ENCODE measurements around the gene USP1.

Gene USP1

GRCh38 chr1:62424411-62424810, 12.4 kb upstream of the USP1 start:
- no peaks in the 10 kb centered on the region for H4K20me1 ChIP-seq (ENCODE audit: low read depth, low read length)
- no peaks in the 10 kb centered on the region for H3K9me2 ChIP-seq (replicated peaks; ENCODE audit: insufficient read depth, low read length)
- no peak for TF ChIP-seq CTCF (IDR thresholded peaks at IDR 0.05; ENCODE audit: insufficient read depth, low read length, poor library complexity, severe bottlenecking)
- TF ChIP-seq EZH2phosphoT487 (conservative IDR thresholded peaks at IDR 0.05; ENCODE audit: low read length), result no peak
- H3K27me3 ChIP-seq (ENCODE audit: low read length), result no peaks in the 10 kb centered on the region
- no peak overlapping the region for H3K27ac ChIP-seq (ENCODE audit: low read depth, low read length)
- H3K36me3 ChIP-seq (ENCODE audit: low read length), result no peaks in the 10 kb centered on the region
- H3F3A ChIP-seq (ENCODE audit: insufficient read depth), result no peaks in the 10 kb centered on the region
- no peak overlapping the region for H3K4me2 ChIP-seq (ENCODE audit: low read depth, low read length, poor library complexity, severe bottlenecking)
- H3K79me2 ChIP-seq (ENCODE audit: insufficient read depth, low read length), result no peaks in the 10 kb centered on the region
- H2AFZ ChIP-seq (ENCODE audit: low read depth, low read length, severe bottlenecking), result no peak overlapping the region
- no peak overlapping the region for H3K4me3 ChIP-seq (ENCODE audit: insufficient read depth, low read length, poor library complexity, severe bottlenecking)
- H3K9me3 ChIP-seq (ENCODE audit: insufficient read depth, low read length), result no peaks in the 10 kb centered on the region
- no peak overlapping the region for H3K9ac ChIP-seq (ENCODE audit: low read length)

- no peaks in the 10 kb centered on the region for H3K27me3 ChIP-seq (ENCODE audit: low read length)
- H4K20me1 ChIP-seq (ENCODE audit: low read depth, low read length), result no peaks in the 10 kb centered on the region
- no peaks in the 10 kb centered on the region for H3K9me3 ChIP-seq (ENCODE audit: insufficient read depth, low read length)
- H3K9ac ChIP-seq (ENCODE audit: low read length), result no peak overlapping the region
- no peak overlapping the region for H3K4me3 ChIP-seq (ENCODE audit: insufficient read depth, low read length, poor library complexity, severe bottlenecking)
- H3K79me2 ChIP-seq (ENCODE audit: insufficient read depth, low read length), result no peaks in the 10 kb centered on the region
- H3K36me3 ChIP-seq (ENCODE audit: low read length), result no peaks in the 10 kb centered on the region
- no peak overlapping the region for H2AFZ ChIP-seq (ENCODE audit: low read depth, low read length, severe bottlenecking)
- no peaks in the 10 kb centered on the region for H3F3A ChIP-seq (ENCODE audit: insufficient read depth)
- H3K9me2 ChIP-seq (replicated peaks; ENCODE audit: insufficient read depth, low read length), result no peaks in the 10 kb centered on the region
- TF ChIP-seq CTCF (IDR thresholded peaks at IDR 0.05; ENCODE audit: insufficient read depth, low read length, poor library complexity, severe bottlenecking), result no peak
- TF ChIP-seq EZH2phosphoT487 (conservative IDR thresholded peaks at IDR 0.05; ENCODE audit: low read length), result no peak
- H3K4me2 ChIP-seq (ENCODE audit: low read depth, low read length, poor library complexity, severe bottlenecking), result no peak overlapping the region
- no peak overlapping the region for H3K27ac ChIP-seq (ENCODE audit: low read depth, low read length)
Observed at GRCh38 chr1:62425041-62425440, 11.8 kb upstream of the USP1 start.

GRCh38 chr1:62426237-62426636, 10.6 kb upstream of the USP1 start:
- H3F3A ChIP-seq (ENCODE audit: insufficient read depth), result no peaks in the 10 kb centered on the region
- no peaks in the 10 kb centered on the region for H3K27me3 ChIP-seq (ENCODE audit: low read length)
- no peak overlapping the region for H2AFZ ChIP-seq (ENCODE audit: low read depth, low read length, severe bottlenecking)
- H3K36me3 ChIP-seq (ENCODE audit: low read length), result no peaks in the 10 kb centered on the region
- H3K9me2 ChIP-seq (replicated peaks; ENCODE audit: insufficient read depth, low read length), result no peaks in the 10 kb centered on the region
- H3K4me2 ChIP-seq (ENCODE audit: low read depth, low read length, poor library complexity, severe bottlenecking), result no peak overlapping the region
- H3K9me3 ChIP-seq (ENCODE audit: insufficient read depth, low read length), result no peaks in the 10 kb centered on the region
- H4K20me1 ChIP-seq (ENCODE audit: low read depth, low read length), result no peaks in the 10 kb centered on the region
- TF ChIP-seq CTCF (IDR thresholded peaks at IDR 0.05; ENCODE audit: insufficient read depth, low read length, poor library complexity, severe bottlenecking), result no peak
- no peak for TF ChIP-seq EZH2phosphoT487 (conservative IDR thresholded peaks at IDR 0.05; ENCODE audit: low read length)
- no peak overlapping the region for H3K27ac ChIP-seq (ENCODE audit: low read depth, low read length)
- no peak overlapping the region for H3K4me3 ChIP-seq (ENCODE audit: insufficient read depth, low read length, poor library complexity, severe bottlenecking)
- H3K9ac ChIP-seq (ENCODE audit: low read length), result no peak overlapping the region
- no peaks in the 10 kb centered on the region for H3K79me2 ChIP-seq (ENCODE audit: insufficient read depth, low read length)

GRCh38 chr1:62426794-62427193, 10.1 kb upstream of the USP1 start:
- H3K9me3 ChIP-seq (ENCODE audit: insufficient read depth, low read length), result no peaks in the 10 kb centered on the region

More at GRCh38 chr1:62426794-62427193, 10.1 kb upstream of the USP1 start:
- Histone ChIP-seq H3K4me3 (ENCODE audit: insufficient read depth, low read length, poor library complexity, severe bottlenecking) (no peak overlapping the region), H3F3A (ENCODE audit: insufficient read depth) (no peaks in the 10 kb centered on the region), H3K9ac (ENCODE audit: low read length) (no peak overlapping the region), H2AFZ (ENCODE audit: low read depth, low read length, severe bottlenecking) (no peak overlapping the region), H3K4me2 (ENCODE audit: low read depth, low read length, poor library complexity, severe bottlenecking) (no peak overlapping the region), H4K20me1 (ENCODE audit: low read depth, low read length) (no peaks in the 10 kb centered on the region), H3K36me3 (ENCODE audit: low read length) (no peaks in the 10 kb centered on the region), H3K27me3 (ENCODE audit: low read length) (no peaks in the 10 kb centered on the region), H3K79me2 (ENCODE audit: insufficient read depth, low read length) (no peaks in the 10 kb centered on the region), H3K27ac (ENCODE audit: low read depth, low read length) (no peak overlapping the region), H3K9me2 (replicated peaks; ENCODE audit: insufficient read depth, low read length) (no peaks in the 10 kb centered on the region)
- TF ChIP-seq CTCF (IDR thresholded peaks at IDR 0.05; ENCODE audit: insufficient read depth, low read length, poor library complexity, severe bottlenecking) (no peak), EZH2phosphoT487 (conservative IDR thresholded peaks at IDR 0.05; ENCODE audit: low read length) (no peak)
